Activated CD8-positive, alpha-beta memory T cell treated with anti-CD3 and anti-CD28 coated beads for 36 hours (primary cell): ENCODE results near the gene YWHAG. TPM values are rescaled to one million over a fixed set of nuclear protein-coding genes. Genes with fewer than 3 reads are reported as not detected.
"Not testable (repeated sequence)": the region's sequence is repeated elsewhere in the genome, so short reads cannot be mapped to it uniquely, and the experiment has no call there.

Experiments used
- CTCF ChIA-PET: fragments of 350-600 bp; sonication (Branson Sonifier 250); formaldehyde crosslinking; loops from one replicate; lab custom pipeline; 2021; ENCODE audit warnings: antibody characterized with exemption; lab: Charles Lee
- POLR2A ChIA-PET: fragments of 350-600 bp; sonication (Branson Sonifier 250); formaldehyde crosslinking; loops from one replicate; lab custom pipeline; 2021; ENCODE audit warnings: antibody characterized with exemption; lab: Charles Lee
- total RNA-seq, 2 experiments: library from RNA; stranded (reverse); gene quantifications; one replicate each; pipeline ENCODE4 v1.2.3, GENCODE V29; 2021

The YWHAG gene
- total RNA-seq, 2 experiments from 2014 or later, result 167 to 174 TPM

GRCh38 chr7:76292911-76293310, 65.9 kb downstream of the YWHAG start:
- CTCF ChIA-PET, result interaction anchor here (0.7 to 3.7 kb wide), 3 partner anchors 22 to 236 kb away, joined by 3 to 69 read pairs (median 10); no protein-coding TSS in a partner anchor
- POLR2A ChIA-PET, result not testable (repeated sequence)

GRCh38 chr7:76292213-76292573, 66.6 kb downstream of the YWHAG start:
- CTCF ChIA-PET, result interaction anchor here (0.6 to 3.7 kb wide), 6 partner anchors 9 to 235 kb away, joined by 3 to 69 read pairs (median 4); no protein-coding TSS in a partner anchor
- POLR2A ChIA-PET, result no interaction called here

GRCh38 chr7:76291351-76292212, 67.2 kb downstream of the YWHAG start:
- POLR2A ChIA-PET, result interaction anchor here (0.5 to 1.1 kb wide), 3 partner anchors 9 to 1994 kb away, joined by 4 to 7 read pairs (median 5); no protein-coding TSS in a partner anchor
- CTCF ChIA-PET, result interaction anchor here (0.6 to 3.7 kb wide), 13 partner anchors 10 to 201 kb away, joined by 3 to 69 read pairs (median 4); no protein-coding TSS in a partner anchor

GRCh38 chr7:76290847-76291350, 67.9 kb downstream of the YWHAG start:
- CTCF ChIA-PET, result interaction anchor here (0.6 to 3.7 kb wide), 12 partner anchors 9 to 124 kb away, joined by 3 to 69 read pairs (median 4); no protein-coding TSS in a partner anchor
- POLR2A ChIA-PET, result interaction anchor here (0.9 to 1.1 kb wide), 2 partner anchors 8 to 12 kb away, joined by 4 to 7 read pairs; no protein-coding TSS in a partner anchor

- ChIA-PET POLR2A (no interaction called here), CTCF (interaction anchor here (0.7 to 2.8 kb wide), 3 partner anchors 13 to 28 kb away, joined by 4 to 11 read pairs (median 4); no protein-coding TSS in a partner anchor)
These were observed 71.9 kb downstream of the YWHAG start for GRCh38 chr7:76286842-76287403.

- POLR2A ChIA-PET, result no interaction called here
- CTCF ChIA-PET, result interaction anchor here (0.9 to 2.3 kb wide), 3 partner anchors 11 to 28 kb away, joined by 3 to 5 read pairs (median 4); no protein-coding TSS in a partner anchor
These were observed 73.0 kb downstream of the YWHAG start for GRCh38 chr7:76285604-76286374.

GRCh38 chr7:76283254-76284159, 75.3 kb downstream of the YWHAG start:
- CTCF ChIA-PET, result interaction anchor here (0.9 to 3.0 kb wide), 3 partner anchors 13 to 105 kb away, joined by 3 to 10 read pairs (median 5); no protein-coding TSS in a partner anchor
- POLR2A ChIA-PET, result no interaction called here

- POLR2A ChIA-PET, result interaction anchor here (0.6 to 1.1 kb wide), 2 partner anchors 9 to 117 kb away, joined by 7 read pairs; no protein-coding TSS in a partner anchor
- CTCF ChIA-PET, result interaction anchor here (0.6 to 3.0 kb wide), 8 partner anchors 8 to 104 kb away, joined by 3 to 10 read pairs (median 4); no protein-coding TSS in a partner anchor
These were observed 76.2 kb downstream of the YWHAG start for GRCh38 chr7:76282344-76283253.

- POLR2A ChIA-PET, result interaction anchor here (0.6 to 1.1 kb wide), 2 partner anchors 9 to 116 kb away, joined by 7 read pairs; no protein-coding TSS in a partner anchor
- CTCF ChIA-PET, result interaction anchor here (0.6 to 3.0 kb wide), 5 partner anchors 8 to 93 kb away, joined by 3 to 10 read pairs (median 4); no protein-coding TSS in a partner anchor
These were observed 77.0 kb downstream of the YWHAG start for GRCh38 chr7:76281706-76282343.

GRCh38 chr7:76281006-76281705, 77.6 kb downstream of the YWHAG start:
- ChIA-PET POLR2A (no interaction called here), CTCF (interaction anchor here (1.1 to 3.0 kb wide), 3 partner anchors 10 to 33 kb away, joined by 4 to 10 read pairs (median 8); no protein-coding TSS in a partner anchor)

GRCh38 chr7:76280408-76280807, 78.4 kb downstream of the YWHAG start:
- POLR2A ChIA-PET, result no interaction called here
- CTCF ChIA-PET, result no interaction called here

GRCh38 chr7:76278540-76278939, 80.3 kb downstream of the YWHAG start:
- ChIA-PET POLR2A (no interaction called here), CTCF (interaction anchor here (0.6 to 2.2 kb wide), 3 partner anchors 16 to 167 kb away, joined by 3 to 10 read pairs (median 4); no protein-coding TSS in a partner anchor)
